NCI-H2171 (cell line): ENCODE measurements around the gene FBXO30.

Experiments used
- DNase-seq: peaks from one replicate; lab custom pipeline; 2025; lab: John Stamatoyannopoulos, UW

The FBXO30 gene

DNA sequence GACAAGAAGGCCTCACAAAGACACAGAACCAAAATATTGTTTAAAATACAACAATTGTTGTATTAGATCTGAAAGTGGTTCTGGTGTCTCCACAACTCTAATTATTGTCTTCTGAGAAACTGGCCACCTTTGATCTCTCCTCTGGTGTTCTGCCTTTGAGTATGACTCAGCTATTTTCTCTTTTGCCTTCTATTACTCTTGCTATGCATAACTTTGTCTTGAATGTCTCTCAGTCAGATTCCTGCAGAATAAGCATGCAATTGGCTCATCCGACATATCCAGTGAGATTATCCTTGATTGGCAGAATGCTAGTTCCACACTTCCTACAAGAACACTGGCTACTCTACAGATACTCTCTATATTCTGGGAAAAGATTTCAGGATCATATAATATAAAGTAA lies 65.0 kb downstream of the FBXO30 start:
- no peak for DNase-seq

- DNase-seq: no peak
These were observed 68.7 kb downstream of the FBXO30 start for GRCh38 chr6:145745861-145746260.

- no peak for DNase-seq
These were observed 70.0 kb downstream of the FBXO30 start for GRCh38 chr6:145744619-145745018.
